GM21529 (cell line): ENCODE measurements around the gene DBP.
A peak's percentile ranks its signal among the peaks of the same experiment; 100 is the strongest.

ENCODE experiments used
- ATAC-seq: cut with Tn5 transposase; IDR thresholded peaks from one replicate; pipeline ENCODE4 v1.9.1; 2021; ENCODE audit not compliant: unreplicated experiment

DBP gene

GRCh38 chr19:48628486-48629296, 8.5 kb downstream of the DBP start:
- no peak for ATAC-seq

DNA sequence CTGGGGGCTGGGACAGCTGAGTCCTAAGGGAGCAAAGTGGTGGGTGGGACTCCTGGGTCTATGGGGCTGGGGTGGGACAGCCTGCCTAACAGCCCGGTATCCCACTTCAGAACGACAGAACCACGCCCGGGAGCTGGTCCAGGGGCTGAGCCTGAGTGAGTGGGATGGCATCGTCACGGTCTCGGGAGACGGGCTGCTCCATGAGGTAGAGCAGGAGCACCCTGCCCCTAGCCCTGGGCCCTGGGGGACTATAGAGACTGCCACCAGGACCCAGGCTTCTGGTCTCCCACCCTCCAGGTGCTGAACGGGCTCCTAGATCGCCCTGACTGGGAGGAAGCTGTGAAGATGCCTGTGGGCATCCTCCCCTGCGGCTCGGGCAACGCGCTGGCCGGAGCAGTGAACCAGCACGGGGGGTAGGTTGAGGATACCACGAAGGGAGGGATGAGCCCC, 9.3 kb downstream of the DBP start:
- ATAC-seq, result no peak

DNA sequence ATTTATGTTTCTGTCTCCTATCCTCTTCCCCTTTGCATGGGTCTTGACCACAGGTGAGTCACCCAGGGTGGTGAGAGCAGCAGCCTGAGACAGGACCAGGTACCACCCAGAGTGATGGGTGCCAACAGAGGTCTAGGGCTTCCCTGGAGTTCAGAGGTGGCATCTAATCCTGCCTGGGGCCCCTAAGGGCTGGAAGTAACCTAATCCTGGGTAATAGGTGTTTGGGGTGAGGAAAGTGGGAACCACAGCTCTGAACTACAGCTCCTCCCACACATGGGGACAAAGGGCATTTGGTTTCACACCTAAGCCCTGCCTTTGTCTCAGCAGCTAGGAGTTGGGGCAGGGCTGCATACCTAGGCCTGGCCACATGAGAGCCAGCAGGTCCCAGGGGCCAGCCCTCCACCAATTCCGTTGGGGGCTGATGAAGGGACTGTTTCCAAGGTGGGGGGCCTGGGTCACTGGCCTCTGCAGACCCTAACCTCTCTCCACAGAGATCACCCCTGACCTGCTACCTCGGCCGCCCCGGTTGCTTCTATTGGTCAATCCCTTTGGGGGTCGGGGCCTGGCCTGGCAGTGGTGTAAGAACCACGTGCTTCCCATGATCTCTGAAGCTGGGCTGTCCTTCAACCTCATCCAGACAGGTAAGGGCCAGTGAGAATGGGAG, 9.8 kb downstream of the DBP start:
- no peak for ATAC-seq

GRCh38 chr19:48625891-48626327, 11.3 kb downstream of the DBP start:
- no peak for ATAC-seq

- ATAC-seq, result no peak
Observed at GRCh38 chr19:48624791-48625723, 12.1 kb downstream of the DBP start.

DNA sequence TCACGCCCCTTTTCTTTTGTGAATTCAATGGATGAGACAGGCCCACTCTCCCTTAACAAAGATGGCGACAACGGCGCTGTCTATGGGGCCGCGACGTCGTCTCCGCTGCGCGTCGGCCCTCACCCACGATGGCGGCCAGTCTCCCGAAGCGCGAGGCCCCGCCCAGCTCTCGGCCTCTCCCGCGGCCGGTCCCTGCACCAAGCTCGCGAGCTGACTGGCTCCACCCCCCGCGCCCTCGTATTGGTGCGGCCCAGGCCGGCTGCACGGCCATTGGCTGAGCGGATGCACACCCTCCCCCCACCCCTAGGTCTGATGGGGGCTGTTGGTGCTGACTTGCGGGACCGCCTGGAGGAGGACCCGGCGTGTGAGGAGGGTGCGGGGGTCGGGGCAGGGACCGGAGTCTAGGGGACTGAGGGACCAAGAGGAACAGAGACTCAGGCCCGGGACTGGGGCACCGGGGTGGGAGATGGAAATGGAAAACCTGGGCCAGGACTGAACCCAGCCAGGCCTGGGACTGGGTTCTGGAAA, 13.0 kb downstream of the DBP start:
- ATAC-seq, result peak; percentile 68

DNA sequence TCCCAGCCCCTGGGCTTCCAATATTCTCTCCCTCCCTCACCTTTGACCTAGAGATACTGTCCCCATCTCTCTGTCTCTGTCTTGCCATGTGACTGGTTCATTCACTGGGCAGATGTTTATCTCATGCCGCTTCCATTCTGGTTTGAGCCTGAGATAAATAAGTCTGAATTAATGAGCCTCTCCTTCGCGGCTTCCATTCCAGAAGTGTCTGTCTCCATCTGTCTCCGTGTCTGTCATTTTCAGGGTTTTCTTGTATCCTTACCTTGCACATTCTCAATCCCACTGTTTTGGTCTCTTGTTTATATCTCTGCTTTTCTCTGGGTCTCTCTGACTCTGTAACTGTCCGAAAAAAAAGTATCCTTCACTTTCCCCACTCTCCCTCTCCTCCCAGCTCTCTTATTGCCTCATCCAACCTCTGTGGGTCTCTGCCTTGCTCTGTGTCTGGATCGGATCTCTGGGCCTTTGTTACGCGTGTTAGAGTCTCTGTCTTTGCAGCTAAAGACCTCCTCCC, 13.6 kb downstream of the DBP start:
- ATAC-seq, result no peak

DNA sequence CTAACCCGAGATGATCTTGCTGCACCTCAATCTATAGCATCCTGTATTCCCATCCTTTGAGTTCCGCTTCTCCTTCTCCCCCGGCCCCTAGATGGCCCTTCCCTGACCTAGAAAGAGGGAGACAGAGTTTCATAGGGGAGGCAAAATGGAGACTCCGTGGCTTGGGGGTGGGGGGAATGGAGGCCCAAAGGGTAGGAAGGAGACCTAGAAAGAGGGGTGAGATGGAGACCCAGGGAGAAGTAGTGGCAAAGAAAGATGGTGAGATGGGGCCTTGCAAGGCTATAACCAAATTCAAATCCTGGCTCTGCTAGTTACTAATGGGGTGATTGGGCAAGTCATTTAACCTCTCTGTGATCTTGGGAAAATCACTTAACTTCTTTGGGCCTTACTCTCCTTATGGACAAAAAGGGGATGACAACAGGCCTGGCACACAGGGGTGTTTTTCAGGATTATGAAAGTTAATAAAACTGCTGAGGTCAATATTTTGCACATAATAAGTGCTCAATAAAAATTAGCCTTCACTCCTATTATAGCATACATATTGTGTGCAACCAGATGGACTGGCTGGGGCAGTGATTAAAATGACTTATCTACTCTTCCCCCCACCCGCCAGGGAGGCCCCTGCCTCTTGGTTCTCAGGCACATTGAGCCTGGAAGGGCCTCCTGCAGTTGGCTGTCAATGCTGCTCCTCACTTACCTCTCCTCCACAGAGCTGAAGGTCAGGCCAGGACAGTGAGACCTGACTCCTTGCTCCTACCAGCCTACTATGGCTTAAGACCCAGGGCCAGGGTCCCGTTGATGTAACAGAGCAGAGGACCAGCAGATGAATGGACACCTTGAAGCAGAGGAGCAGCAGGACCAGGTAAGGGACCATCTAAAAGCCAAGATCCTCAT, 17.2 kb downstream of the DBP start:
- ATAC-seq, result no peak

GRCh38 chr19:48618916-48619691, 18.1 kb downstream of the DBP start, which contains the start of the genes RPL18 and SPHK2:
Gene RPL18, minus strand, starts transcription at chr19:48619178. Its CDS starts 35 bp downstream, at chr19:48619143.
Gene SPHK2, plus strand, starts transcription at chr19:48619506. Its CDS starts 1,009 bp downstream, at chr19:48620515.
- peak; percentile 78 for ATAC-seq

DNA sequence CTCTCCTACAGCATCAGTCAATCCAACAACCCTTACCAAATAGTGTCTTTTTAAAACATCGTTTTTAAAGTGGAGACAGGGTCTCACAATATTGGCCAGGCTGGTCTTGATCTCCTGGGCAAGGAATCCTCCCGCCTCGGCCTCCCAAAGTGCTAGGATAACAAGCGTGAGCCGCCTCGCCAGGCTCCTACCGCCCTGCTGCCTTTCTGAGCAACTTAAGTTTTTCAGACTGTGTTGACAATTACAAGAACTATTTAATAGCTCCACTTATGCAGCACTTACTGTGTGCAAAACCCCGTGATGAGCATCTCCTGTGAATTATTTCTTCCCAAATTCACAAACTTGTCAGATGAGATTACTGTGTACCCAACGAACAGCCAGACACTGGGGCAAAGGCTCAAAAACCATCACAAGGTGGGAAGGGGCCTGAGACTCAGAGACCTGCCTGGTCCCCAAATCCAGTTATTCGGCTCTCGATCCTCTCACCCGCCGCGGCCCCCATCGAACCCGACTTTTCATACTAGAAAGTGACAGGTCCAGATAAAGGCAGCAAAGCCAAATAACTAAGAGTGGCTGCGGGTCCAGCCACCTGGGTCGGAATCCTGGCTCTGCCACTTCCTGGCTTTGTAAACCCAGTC, 18.8 kb downstream of the DBP start:
- ATAC-seq, result no peak

GRCh38 chr19:48617146-48617937, 19.8 kb downstream of the DBP start:
- no peak for ATAC-seq

DNA sequence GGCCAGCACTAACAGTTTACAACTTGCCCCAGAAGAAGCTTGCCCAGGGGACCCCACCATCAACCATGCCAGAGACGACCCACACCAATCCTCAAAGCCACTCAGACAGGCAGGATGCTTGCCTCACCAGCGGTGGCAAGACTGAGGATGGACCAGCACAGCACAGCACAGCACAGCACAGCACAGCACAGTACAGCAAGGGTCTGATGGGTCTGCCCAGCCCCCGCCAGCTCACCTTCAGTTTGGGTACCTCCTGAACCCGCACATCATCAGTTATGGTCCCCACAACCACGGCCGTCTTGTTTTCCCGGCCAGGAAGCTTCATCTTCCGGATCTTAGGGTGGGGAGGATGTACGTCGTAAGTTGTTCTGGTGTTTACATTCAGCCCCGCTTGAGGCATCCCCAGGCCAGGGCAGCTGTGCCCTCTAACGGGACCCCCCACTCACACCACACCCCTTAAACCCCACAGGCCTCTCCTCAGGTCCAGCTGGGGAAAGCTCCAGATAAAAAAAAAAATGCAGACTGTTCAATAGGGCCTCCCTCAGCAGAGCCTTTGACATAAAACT, 20.6 kb downstream of the DBP start:
- ATAC-seq, result no peak

- no peak for ATAC-seq
Observed at GRCh38 chr19:48616041-48616436, 21.1 kb downstream of the DBP start.

DNA sequence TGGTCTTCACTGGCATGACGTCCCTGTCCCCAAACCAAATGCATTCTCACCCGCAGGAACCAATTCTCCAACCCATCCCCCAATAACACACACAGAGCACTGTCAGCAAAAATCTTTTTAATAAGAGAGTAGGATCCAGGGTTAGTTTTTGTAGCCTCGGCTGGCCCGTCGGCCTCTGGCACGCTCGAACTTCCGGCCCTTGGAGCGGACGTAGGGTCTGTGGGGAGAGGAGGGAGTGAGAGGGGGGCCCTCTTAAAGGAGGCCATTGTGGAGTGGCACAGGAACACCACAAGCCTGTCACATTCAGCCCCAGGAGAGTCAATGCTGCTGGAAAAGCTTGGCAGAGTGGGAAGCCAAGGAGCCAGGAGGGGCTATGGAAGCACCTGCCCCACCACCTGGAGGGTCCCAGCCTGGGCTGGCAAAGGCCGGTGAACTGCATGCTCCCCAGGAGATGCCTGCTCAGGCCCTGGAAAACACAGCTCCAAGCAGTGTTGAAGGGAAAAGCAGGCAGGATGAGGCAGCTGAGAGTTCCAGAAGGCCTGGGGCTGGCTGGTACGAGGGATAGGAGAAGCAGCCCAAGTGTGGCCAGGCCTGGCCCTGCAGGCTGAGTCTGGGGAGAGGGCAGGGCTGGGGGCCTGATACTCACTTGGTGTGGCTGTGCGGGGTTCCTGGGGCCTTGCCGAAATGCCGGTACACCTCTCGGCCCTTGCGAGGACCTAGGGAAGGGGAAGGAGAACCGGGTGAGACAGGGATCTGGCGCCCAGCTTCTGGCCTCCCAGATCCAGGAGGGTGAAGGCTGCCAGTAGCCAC, 21.7 kb downstream of the DBP start:
- ATAC-seq, result no peak

DNA sequence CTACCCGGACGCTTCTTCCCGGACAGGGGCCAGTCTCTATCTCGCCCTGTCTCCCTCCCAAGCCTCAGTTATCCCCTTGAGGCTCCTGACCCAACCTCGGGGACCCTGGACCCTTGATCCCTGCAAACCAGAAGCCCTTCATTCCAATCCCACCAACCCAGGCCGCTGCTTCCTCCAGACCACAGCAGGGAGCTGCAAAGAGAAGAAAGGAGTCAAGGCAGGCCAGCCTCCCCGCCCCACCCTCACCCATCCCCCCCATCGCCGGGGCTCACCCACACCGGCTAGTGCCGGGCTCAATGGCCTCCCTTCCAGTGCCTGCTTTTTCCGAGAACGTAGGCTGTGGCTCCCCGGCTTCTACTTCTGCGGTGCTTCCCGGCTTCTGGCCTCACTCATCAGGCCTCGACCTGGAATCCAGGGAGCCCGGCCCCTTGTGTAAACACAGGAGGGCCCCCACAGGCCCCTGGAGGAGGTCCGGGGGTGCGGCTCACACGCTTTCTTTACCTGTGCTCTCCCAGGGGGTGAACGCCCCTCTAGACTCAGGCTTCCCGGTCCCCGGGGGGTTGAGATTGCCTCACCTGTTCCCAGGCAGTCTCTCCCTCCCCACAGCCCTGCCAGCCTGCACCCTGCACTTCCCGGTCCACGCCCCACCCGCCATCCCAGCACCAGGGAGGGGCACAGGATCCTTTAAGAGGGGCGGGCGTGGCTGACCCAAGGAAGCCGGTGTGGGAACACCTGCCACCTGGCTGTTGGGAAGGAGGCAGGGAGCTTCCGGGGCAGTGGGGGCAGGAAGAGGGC, 22.5 kb downstream of the DBP start, which contains the start of gene FAM83E:
Gene FAM83E (minus strand): TSS at position 641 of the 795 bp plus-strand sequence. CDS start 1,704 bp downstream, outside the sequence.
- no peak for ATAC-seq
